ENCODE results near the gene RRP8. TPM values are rescaled to one million over a fixed set of nuclear protein-coding genes. Genes with fewer than 3 reads are reported as not detected.
A peak's percentile ranks its signal among the peaks of the same experiment; 100 is the strongest.

Gene RRP8
- total RNA-seq, 1 donor from 2014 or later: 23.9 TPM

DNA sequence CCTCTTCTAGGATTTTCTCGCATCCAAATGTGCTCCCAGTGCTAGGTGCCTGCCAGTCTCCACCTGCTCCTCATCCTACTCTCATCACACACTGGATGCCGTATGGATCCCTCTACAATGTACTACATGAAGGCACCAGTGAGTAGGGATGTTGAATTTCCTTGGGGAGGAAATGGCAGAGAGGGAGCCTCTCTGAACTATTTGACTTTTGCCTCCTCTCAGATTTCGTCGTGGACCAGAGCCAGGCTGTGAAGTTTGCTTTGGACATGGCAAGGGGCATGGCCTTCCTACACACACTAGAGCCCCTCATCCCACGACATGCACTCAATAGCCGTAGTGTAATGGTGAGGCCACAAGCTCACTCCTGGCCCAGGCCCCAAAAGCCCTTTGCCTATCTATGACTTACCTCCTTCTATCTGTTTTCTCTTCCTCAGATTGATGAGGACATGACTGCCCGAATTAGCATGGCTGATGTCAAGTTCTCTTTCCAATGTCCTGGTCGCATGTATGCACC, 6.1 kb upstream of the RRP8 start:
- no peak overlapping the region for H3K27ac ChIP-seq (ENCODE audit: low read depth, low read length)
- H3K36me3 ChIP-seq (ENCODE audit: insufficient read depth, low read length): peaks cover 38% of the 10 kb centered on the region
- H2AFZ ChIP-seq (ENCODE audit: low read depth, low read length): no peak overlapping the region
- H3K27me3 Mint-ChIP-seq (ENCODE audit: low read depth, unreplicated experiment): no peaks in the 10 kb centered on the region
- no peak for DNase-seq (ENCODE audit: low read depth)
- H3K27ac Mint-ChIP-seq (ENCODE audit: unreplicated experiment): peak overlapping the region; percentile 67
- H3K4me3 Mint-ChIP-seq (ENCODE audit: unreplicated experiment): peak overlapping the region; percentile 55
- no peaks in the 10 kb centered on the region for H3K9me3 Mint-ChIP-seq (ENCODE audit: unreplicated experiment)
- peaks cover 60% of the 10 kb centered on the region for H3K4me1 ChIP-seq (ENCODE audit: insufficient read depth, low read length)
- peaks cover 13% of the 10 kb centered on the region for H4K20me1 ChIP-seq (ENCODE audit: insufficient read depth, low read length)
- H3K4me3 ChIP-seq (ENCODE audit: insufficient read depth, low read depth, low read length): no peak overlapping the region
- H3K4me2 ChIP-seq (ENCODE audit: low read length): peak overlapping the region; percentile 97
- H3K27me3 ChIP-seq (ENCODE audit: insufficient read depth, low read length): no peaks in the 10 kb centered on the region
- TF ChIP-seq CTCF (IDR thresholded peaks at IDR 0.05; ENCODE audit: insufficient read depth, low read depth, low read length): no peak
- TF ChIP-seq EZH2 (IDR thresholded peaks at IDR 0.05; ENCODE audit: insufficient read depth, low read length): no peak
- peaks cover 38% of the 10 kb centered on the region for H3K4me1 Mint-ChIP-seq (ENCODE audit: low read depth, unreplicated experiment)
- H3K9me3 ChIP-seq (ENCODE audit: insufficient read depth, low read depth, low read length): no peaks in the 10 kb centered on the region
- no peak for FAIRE-seq
- no peak overlapping the region for H3K9ac ChIP-seq (ENCODE audit: low read length)
- peaks cover 20% of the 10 kb centered on the region for H3K36me3 Mint-ChIP-seq (ENCODE audit: low read depth, unreplicated experiment)
- peaks cover 72% of the 10 kb centered on the region for H3K79me2 ChIP-seq (ENCODE audit: insufficient read depth, low read length)

- DNase-seq (ENCODE audit: low read depth) (no peak), FAIRE-seq (no peak)
- Histone ChIP-seq H4K20me1 (ENCODE audit: insufficient read depth, low read length) (peaks cover 13% of the 10 kb centered on the region), H3K4me2 (ENCODE audit: low read length) (peak overlapping the region; percentile 97), H3K9me3 (ENCODE audit: insufficient read depth, low read depth, low read length) (no peaks in the 10 kb centered on the region), H3K27me3 (ENCODE audit: insufficient read depth, low read length) (no peaks in the 10 kb centered on the region), H3K36me3 (ENCODE audit: insufficient read depth, low read length) (peaks cover 38% of the 10 kb centered on the region), H3K79me2 (ENCODE audit: insufficient read depth, low read length) (peaks cover 79% of the 10 kb centered on the region), H3K4me1 (ENCODE audit: insufficient read depth, low read length) (peaks cover 60% of the 10 kb centered on the region), H3K9ac (ENCODE audit: low read length) (peak overlapping the region; percentile 1), H3K4me3 (ENCODE audit: insufficient read depth, low read depth, low read length) (no peak overlapping the region), H3K27ac (ENCODE audit: low read depth, low read length) (peak overlapping the region; percentile 29), H2AFZ (ENCODE audit: low read depth, low read length) (no peak overlapping the region)
- Mint-ChIP-seq H3K36me3 (ENCODE audit: low read depth, unreplicated experiment) (peaks cover 20% of the 10 kb centered on the region), H3K27ac (ENCODE audit: unreplicated experiment) (peak overlapping the region; percentile 56), H3K9me3 (ENCODE audit: unreplicated experiment) (no peaks in the 10 kb centered on the region), H3K4me3 (ENCODE audit: unreplicated experiment) (no peak overlapping the region), H3K4me1 (ENCODE audit: low read depth, unreplicated experiment) (peaks cover 38% of the 10 kb centered on the region), H3K27me3 (ENCODE audit: low read depth, unreplicated experiment) (no peaks in the 10 kb centered on the region)
- TF ChIP-seq CTCF (IDR thresholded peaks at IDR 0.05; ENCODE audit: insufficient read depth, low read depth, low read length) (no peak), EZH2 (IDR thresholded peaks at IDR 0.05; ENCODE audit: insufficient read depth, low read length) (no peak)
Measured at GRCh38 chr11:6608726-6609501, 5.5 kb upstream of the RRP8 start.

DNA sequence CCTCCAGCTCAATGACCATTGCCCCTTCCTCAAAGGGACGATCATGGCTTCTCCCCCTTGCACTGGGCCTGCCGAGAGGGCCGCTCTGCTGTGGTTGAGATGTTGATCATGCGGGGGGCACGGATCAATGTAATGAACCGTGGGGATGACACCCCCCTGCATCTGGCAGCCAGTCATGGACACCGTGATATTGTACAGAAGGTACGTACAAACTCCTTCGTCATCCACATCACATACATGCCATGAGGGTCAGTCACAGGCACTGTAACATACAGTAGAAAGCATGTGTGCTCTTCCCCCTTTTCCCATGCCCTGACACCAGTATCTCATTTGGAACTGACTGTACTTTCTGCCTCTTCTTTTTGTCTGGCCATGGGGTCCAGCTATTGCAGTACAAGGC, 4.6 kb upstream of the RRP8 start:
- peaks cover 88% of the 10 kb centered on the region for H3K79me2 ChIP-seq (ENCODE audit: insufficient read depth, low read length)
- no peak overlapping the region for H3K4me3 ChIP-seq (ENCODE audit: insufficient read depth, low read depth, low read length)
- no peaks in the 10 kb centered on the region for H3K9me3 ChIP-seq (ENCODE audit: insufficient read depth, low read depth, low read length)
- peaks cover 14% of the 10 kb centered on the region for H4K20me1 ChIP-seq (ENCODE audit: insufficient read depth, low read length)
- DNase-seq (ENCODE audit: low read depth) (no peak), FAIRE-seq (no peak)
- no peaks in the 10 kb centered on the region for H3K27me3 ChIP-seq (ENCODE audit: insufficient read depth, low read length)
- peaks cover 38% of the 10 kb centered on the region for H3K36me3 ChIP-seq (ENCODE audit: insufficient read depth, low read length)
- H3K36me3 Mint-ChIP-seq (ENCODE audit: low read depth, unreplicated experiment): peaks cover 20% of the 10 kb centered on the region
- H2AFZ ChIP-seq (ENCODE audit: low read depth, low read length): no peak overlapping the region
- H3K4me3 Mint-ChIP-seq (ENCODE audit: unreplicated experiment): no peak overlapping the region
- H3K27ac ChIP-seq (ENCODE audit: low read depth, low read length): peak overlapping the region; percentile 29
- no peaks in the 10 kb centered on the region for H3K9me3 Mint-ChIP-seq (ENCODE audit: unreplicated experiment)
- peak overlapping the region; percentile 62 for H3K27ac Mint-ChIP-seq (ENCODE audit: unreplicated experiment)
- TF ChIP-seq EZH2 (IDR thresholded peaks at IDR 0.05; ENCODE audit: insufficient read depth, low read length) (no peak), CTCF (IDR thresholded peaks at IDR 0.05; ENCODE audit: insufficient read depth, low read depth, low read length) (no peak)
- H3K4me1 ChIP-seq (ENCODE audit: insufficient read depth, low read length): peaks cover 58% of the 10 kb centered on the region
- H3K27me3 Mint-ChIP-seq (ENCODE audit: low read depth, unreplicated experiment): no peaks in the 10 kb centered on the region
- peak overlapping the region; percentile 14 for H3K9ac ChIP-seq (ENCODE audit: low read length)
- H3K4me2 ChIP-seq (ENCODE audit: low read length): peak overlapping the region; percentile 97
- H3K4me1 Mint-ChIP-seq (ENCODE audit: low read depth, unreplicated experiment): peaks cover 38% of the 10 kb centered on the region
